ENCODE data around the gene EYS. TPM values are rescaled to one million over a fixed set of nuclear protein-coding genes. Genes with fewer than 3 reads are reported as not detected.

The EYS gene
- total and polyA plus RNA-seq, 2 of the 13 experiments (the other 11 are each of a cell fraction or from before 2014, with no cell fraction given): 0.04 to 0.07 TPM

- no peak overlapping the region for H3K4me2 ChIP-seq (ENCODE audit: low read depth, low read length)
- intact Hi-C loops (cut with micrococcal nuclease; ENCODE audit: unreplicated experiment) (no loop called here), in situ Hi-C loops (cut with HindIII; ENCODE audit: extremely low pct_ligation_motif_present, low pct_unique_long_range_greater_than_20kb) (no loop called here)
- no peaks in the 10 kb centered on the region for H4K20me1 ChIP-seq (ENCODE audit: insufficient read depth, low read length)
- 38% methylated on average over 3 of the region's 3 CpGs for WGBS (ENCODE audit: low lambda C conversion rate)
- H3K36me3 ChIP-seq (replicated peaks in 1 of 2; ENCODE audit: control insufficient read depth in 1 of 2, insufficient read depth in 2 of 2, low read length in 2 of 2): no peaks in the 10 kb centered on the region
- H3K27me3 ChIP-seq (ENCODE audit: control insufficient read depth in 1 of 2, insufficient read depth in 2 of 2, low read length in 2 of 2): no peaks in the 10 kb centered on the region
- H3K79me2 ChIP-seq (ENCODE audit: insufficient read depth, low read length): no peaks in the 10 kb centered on the region
- ATAC-seq (no peak), DNase-seq (ENCODE audit: low spot score) (no peak), FAIRE-seq (no peak)
- BruUV-seq (replicated peaks): no TSS peak
- H3K4me1 ChIP-seq (ENCODE audit: insufficient read depth, low read length): no peaks in the 10 kb centered on the region
- ChIA-PET POLR2A (no interaction called here), CTCF (ENCODE audit: low intra/inter-chr PET ratio, low total read pairs) (no interaction called here)
- H3K27ac ChIP-seq (ENCODE audit: extremely low read length, insufficient read depth, low read length): no peak overlapping the region
- no peaks in the 10 kb centered on the region for H3K9me3 ChIP-seq (ENCODE audit: low read length)
- H3K4me3 ChIP-seq (replicated peaks in 1 of 3; ENCODE audit: insufficient read depth in 1 of 3, low read depth in 2 of 3, low read length in 3 of 3): no peak overlapping the region
- TF ChIP-seq AFF4 (CRISPR knock-in tag; IDR thresholded peaks at IDR 0.05): no peak
- TF ChIP-seq ZXDC (CRISPR knock-in tag; IDR thresholded peaks at IDR 0.05): no peak
- TF ChIP-seq FLYWCH1 (CRISPR knock-in tag; IDR thresholded peaks at IDR 0.05): no peak
- TF ChIP-seq SATB2 (CRISPR knock-in tag; IDR thresholded peaks at IDR 0.05): no peak
- no peak for TF ChIP-seq ZBTB1 (CRISPR knock-in tag; IDR thresholded peaks at IDR 0.05; ENCODE audit: borderline replicate concordance)
- no peak for TF ChIP-seq ZNF790 (CRISPR knock-in tag; IDR thresholded peaks at IDR 0.05; ENCODE audit: borderline replicate concordance)
- no peak for TF ChIP-seq ATF7 (IDR thresholded peaks at IDR 0.05)
- no peak for TF ChIP-seq ATF7 (CRISPR knock-in tag; IDR thresholded peaks at IDR 0.05)
- TF ChIP-seq NCOA5 (CRISPR knock-in tag; IDR thresholded peaks at IDR 0.05): no peak
- TF ChIP-seq CHD2 (IDR thresholded peaks at IDR 0.05; ENCODE audit: low read depth, low read length): no peak
- H2AFZ ChIP-seq (ENCODE audit: low read length): no peak overlapping the region
- no peak overlapping the region for H3K9ac ChIP-seq (ENCODE audit: insufficient read depth, low read depth, low read length)
These were observed 1536.7 kb downstream of the EYS start for GRCh38 chr6:64170316-64170715.

Measured in HepG2 (cell line).